ENCODE results near the gene IBA57.
"Not testable (repeated sequence)": the region's sequence is repeated elsewhere in the genome, so short reads cannot be mapped to it uniquely, and the experiment has no call there.

IBA57 gene

DNA sequence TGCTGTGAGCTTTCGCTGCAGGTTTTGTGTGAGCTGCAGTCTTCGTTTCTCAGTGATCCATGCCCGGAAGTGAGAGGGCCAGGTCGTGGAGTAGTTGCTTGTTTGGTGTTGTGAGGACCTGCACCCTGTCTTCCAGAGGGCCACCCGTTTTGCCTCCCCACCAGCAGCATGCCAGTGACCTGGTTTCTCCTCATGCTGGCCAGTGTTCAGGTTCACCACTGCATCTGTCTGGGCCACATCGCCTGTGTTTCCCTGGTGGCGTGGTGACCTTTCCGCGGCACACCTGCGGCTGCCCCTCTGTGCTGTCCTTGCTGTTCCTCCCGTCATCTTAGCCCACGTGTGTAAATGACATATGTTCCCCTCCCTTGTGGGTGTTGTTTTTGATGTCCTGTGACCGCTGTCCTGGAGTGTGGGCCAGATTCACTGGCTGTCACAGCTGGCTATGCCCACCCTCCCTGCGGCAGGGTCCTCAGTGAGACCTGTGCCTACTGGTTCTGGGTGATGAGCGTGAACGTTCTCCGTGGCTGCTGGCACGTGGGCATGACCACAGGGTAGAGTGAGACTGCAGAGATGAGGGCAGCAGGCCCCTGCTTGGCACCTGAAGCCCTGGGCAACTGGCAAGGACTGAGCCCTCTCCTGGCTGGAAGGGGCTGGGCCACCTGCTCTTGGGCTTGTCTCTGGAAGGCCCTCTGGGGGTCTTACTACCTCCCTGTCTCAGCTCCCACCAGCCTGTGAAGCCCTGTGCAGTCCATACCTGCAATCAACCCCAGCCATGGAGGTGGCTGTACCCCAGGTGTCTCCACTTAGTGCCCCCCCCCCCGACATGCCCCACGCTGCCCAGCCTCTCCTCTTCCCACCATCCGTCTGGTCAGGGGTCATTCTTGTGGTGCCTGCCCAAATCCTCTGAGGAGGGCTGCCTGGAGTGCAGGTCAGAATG is 7.3 kb downstream of the IBA57 start:
- no peak for DNase-seq (ENCODE audit: low read depth in 2 of 2)

- DNase-seq (ENCODE audit: low read depth in 2 of 2) = not testable (repeated sequence)
Observed at GRCh38 chr1:228173528-228174481, 8.2 kb downstream of the IBA57 start.

DNA sequence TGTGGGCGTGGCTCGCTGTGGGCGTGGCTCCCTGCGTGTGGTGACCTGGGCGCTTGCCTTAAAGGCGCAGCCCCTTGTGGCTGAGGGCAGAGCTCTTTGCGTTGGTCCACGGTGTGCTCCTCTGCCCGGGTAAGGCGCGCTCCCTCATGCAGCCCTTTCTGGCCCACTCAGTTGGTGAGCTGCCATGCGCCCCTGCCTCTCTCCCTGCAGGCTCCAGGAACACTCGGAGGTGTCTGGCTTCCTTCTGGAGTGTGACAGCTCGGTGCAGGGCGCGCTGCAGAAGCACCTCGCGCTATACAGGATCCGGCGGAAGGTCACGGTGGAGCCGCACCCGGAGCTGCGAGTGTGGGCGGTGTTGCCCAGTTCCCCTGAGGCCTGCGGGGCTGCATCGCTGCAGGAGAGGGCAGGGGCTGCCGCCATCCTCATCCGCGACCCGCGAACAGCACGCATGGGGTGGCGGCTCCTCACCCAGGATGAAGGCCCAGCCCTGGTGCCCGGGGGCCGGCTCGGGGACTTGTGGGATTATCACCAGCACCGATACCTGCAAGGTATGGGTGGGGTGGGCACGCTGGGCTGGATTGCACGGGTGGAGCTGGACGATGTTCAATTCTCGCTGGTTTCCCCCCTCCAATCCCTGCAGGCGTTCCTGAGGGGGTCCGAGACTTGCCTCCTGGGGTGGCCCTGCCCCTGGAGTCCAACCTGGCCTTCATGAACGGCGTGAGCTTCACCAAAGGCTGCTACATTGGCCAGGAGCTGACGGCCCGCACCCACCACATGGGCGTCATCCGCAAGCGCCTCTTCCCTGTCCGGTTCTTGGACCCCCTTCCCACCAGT is 9.1 kb downstream of the IBA57 start:
- no peak for DNase-seq (ENCODE audit: low read depth in 2 of 2)

GRCh38 chr1:228175316-228176023 is 9.9 kb downstream of the IBA57 start:
- DNase-seq (ENCODE audit: low read depth in 2 of 2) = no peak

GRCh38 chr1:228176024-228176395 is 10.4 kb downstream of the IBA57 start:
- DNase-seq (ENCODE audit: low read depth in 2 of 2) = no peak

GRCh38 chr1:228176461-228177182 is 11.0 kb downstream of the IBA57 start:
- no peak for DNase-seq (ENCODE audit: low read depth in 2 of 2)

- DNase-seq (ENCODE audit: low read depth in 2 of 2) = no peak
Observed at GRCh38 chr1:228177183-228177475, 11.5 kb downstream of the IBA57 start.

GRCh38 chr1:228177721-228178710 is 12.4 kb downstream of the IBA57 start:
- no peak for DNase-seq (ENCODE audit: low read depth in 2 of 2)

DNA sequence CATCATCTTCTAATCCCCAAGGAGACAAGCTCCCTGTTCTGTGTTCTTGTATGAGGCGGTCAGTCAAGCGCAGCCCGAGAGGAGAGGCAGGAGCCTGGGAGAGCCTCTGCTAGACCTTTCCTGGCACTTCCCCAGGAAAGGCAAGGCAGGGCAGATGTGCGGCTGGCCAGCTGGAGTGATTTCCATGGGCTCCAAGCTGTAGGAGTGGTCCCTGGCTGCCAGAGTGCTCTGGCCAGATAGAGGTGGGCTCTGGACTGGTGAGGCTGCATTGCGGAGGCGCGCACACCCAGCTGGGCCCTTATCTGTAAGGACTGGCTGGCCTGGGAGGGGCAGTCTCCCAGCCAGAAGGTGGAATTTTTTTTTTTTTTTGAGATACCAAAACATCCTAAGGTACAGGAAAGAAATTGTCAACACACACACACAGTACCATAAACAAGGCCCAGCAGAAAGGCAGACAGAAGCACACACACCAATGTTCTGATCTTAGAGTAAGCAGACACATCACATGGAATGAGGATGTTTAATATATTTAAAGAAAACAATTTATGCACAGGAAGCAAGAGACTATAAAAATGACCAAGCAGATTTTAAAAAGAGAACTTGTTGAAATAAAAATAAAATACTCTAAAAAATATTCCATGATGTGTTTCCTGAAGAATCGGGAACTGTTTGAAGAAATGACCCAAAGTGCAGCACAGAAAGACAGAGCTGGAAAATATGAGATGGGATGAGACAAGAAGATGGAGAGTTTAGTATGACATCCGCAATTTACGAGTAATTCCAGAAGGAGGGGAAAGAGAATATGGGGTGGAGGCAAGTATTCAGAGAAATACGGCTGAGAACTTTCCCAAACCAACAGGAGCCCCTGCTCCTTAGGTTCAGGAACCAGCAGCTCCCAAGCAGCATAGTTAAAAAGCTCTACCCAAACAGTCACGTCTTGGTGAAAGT is 13.4 kb downstream of the IBA57 start:
- no peak for DNase-seq (ENCODE audit: low read depth in 2 of 2)

DNA sequence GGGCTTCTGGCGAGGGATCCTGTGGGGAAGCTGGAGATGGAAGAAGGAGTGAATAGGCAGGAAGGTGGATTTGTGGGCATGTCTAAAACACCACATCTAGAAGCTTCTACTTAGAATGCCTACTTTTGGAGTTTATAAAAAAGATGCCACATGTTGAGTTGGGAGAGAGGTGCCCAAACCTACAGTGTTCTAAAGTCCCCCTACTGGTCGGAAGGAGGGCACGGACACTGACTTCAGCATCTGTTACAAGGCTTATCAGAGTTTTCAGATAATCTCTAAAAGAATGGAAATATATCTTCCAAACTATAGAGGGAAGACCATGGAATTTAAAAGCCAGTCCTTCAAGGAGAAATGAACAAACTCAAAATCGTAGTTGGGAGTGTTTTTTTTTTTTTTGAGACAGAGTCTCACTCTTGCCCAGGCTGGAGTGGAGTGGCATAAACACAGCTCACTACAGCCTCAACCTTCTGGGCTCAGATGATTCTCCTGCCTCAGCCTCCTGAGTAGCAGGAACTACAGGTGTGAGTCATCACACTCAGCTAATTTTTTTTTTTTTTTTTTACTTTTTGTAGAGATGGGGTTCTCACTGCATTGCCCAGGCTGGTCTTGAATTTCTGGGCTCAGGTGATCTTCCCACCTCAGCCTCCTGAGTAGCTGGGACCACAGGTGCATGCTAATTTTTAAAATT is 14.8 kb downstream of the IBA57 start:
- no peak for DNase-seq (ENCODE audit: low read depth in 2 of 2)

- DNase-seq (ENCODE audit: low read depth in 2 of 2) = no peak
Observed at GRCh38 chr1:228180959-228181644, 15.5 kb downstream of the IBA57 start.

DNA sequence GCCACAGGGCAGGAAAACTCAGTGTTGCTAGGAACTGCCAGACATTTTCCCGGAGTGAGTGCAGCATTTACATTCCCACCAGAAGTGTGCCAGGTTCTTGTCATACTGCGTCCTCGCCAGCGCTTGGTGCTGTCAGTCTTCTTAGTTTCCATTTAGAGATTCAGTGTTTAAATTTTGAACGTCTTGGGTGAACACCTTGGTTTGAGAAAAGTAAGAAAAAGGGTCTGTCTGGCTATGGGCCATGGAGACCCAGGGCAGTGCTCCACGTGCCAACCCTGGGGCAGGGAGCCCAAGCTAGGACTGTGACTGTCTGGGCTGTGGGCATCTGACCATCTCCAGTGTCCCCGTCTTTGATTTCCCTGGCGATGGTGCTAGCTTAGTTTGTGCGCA is 16.0 kb downstream of the IBA57 start:
- DNase-seq (ENCODE audit: low read depth in 2 of 2) = no peak

- DNase-seq (ENCODE audit: low read depth in 2 of 2) = no peak
Observed at GRCh38 chr1:228182296-228183030, 16.9 kb downstream of the IBA57 start.

DNA sequence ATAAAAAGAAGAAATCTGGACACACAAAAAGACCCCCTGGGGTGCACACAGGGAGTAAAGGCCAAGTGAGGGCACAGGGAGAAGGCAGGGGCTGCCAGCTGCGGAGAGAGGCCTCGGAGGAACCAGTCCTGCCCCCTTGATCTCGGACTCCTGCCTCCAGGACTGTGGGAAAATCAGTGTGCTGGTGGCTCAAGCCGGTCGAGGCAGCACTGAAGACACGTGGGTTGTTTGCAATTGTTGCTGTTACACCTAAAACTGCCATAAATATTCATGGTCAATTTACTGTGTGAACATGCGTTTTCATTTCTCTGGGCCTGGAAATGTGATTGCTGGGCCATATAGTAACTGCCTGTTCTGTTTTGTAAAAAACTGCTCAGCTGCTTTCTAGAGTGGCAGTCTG is 18.5 kb downstream of the IBA57 start:
- DNase-seq (ENCODE audit: low read depth in 2 of 2) = no peak

- DNase-seq (ENCODE audit: low read depth in 2 of 2) = peak in 1 of 2 donors; percentile 30
Observed at GRCh38 chr1:228185641-228185965, 20.0 kb downstream of the IBA57 start.

GRCh38 chr1:228188249-228188648 is 22.6 kb downstream of the IBA57 start:
- not testable (repeated sequence) for DNase-seq (ENCODE audit: low read depth in 2 of 2)
